PC-9 (cell line): ENCODE measurements around the gene PTPN2.

Experiments
- CTCF ChIP-seq: fragments of 200-600 bp; sonication (generic); conservative IDR thresholded peaks from 2 replicates; pipeline ENCODE4 v1.6.1; 2017; ENCODE audit warnings: mixed run types, antibody characterized with exemption, mild to moderate bottlenecking, moderate library complexity
- EZH2 ChIP-seq: fragments of 200-600 bp; sonication (generic); IDR thresholded peaks from 2 replicates; pipeline ENCODE4 v1.8.0; 2017; ENCODE audit warnings: antibody characterized with exemption, low read depth

GRCh38 chr18:12922266-12922665, 38.2 kb upstream of the PTPN2 start:
- TF ChIP-seq CTCF: no peak
- TF ChIP-seq EZH2: no peak
